ENCODE results near the gene MAP3K9.

MAP3K9 gene

DNA sequence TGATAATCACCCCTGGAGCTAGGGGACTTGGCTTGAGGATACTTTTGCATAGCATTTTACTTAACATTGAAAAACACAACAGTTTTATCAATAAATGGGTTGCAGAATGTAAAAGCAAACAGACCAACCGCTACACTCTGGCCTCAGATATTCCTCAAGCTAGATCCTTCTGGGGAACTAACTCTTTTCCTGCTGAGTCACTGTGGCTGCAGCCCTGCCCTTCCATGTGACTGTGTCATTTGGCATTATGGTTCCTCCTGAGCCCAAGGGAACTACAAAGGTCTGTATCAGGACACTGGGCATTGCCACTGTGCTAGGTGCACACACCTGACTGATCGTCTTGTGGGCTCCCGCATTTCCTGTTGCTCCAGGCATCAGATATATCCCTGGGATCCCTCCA is 111.0 kb downstream of the MAP3K9 start:
- no peak for DNase-seq (ENCODE audit: low read depth in 2 of 2)

DNA sequence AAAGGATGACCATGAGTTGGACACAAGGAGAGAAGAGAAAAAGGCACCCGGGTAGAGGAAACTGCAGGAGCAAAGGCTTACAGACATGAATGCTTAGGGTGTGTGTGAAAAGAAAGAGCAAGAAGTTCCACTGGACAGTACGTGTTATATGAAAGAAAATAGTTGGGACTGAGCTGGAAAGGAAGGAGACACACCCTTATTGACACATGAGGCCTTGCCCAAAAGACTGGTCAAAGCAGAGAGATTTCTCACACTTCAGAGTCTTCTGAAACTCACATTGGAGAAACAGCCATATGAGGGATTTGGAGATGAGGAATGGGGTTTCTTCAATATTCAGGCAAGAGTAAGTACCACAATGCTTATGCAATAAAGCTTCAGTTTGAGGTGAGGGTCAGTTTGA is 111.6 kb downstream of the MAP3K9 start:
- no peak for DNase-seq (ENCODE audit: low read depth in 2 of 2)

DNA sequence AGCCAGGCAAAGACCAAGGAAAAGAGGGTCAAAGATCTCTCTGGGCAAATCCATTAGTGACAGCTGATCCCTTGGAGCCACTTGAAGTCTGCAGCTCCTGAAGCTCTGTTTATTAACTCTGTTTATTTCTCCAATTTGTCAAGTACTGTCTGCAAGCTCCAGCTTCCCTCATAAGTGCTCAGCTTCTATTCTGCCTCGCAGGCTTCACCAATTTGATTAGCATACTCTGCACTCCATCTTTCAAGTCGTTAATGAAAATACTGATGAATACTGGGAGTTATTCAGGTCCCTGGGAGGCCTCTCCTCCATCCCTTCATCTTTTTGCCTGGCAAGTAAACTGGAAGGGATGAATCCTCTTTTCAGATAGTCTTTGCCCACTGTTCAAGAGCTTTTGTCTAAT is 113.3 kb downstream of the MAP3K9 start:
- no peak for DNase-seq (ENCODE audit: low read depth in 2 of 2)

- DNase-seq (ENCODE audit: low read depth in 2 of 2): no peak
Observed at GRCh38 chr14:70692210-70692609, 117.1 kb downstream of the MAP3K9 start.

DNA sequence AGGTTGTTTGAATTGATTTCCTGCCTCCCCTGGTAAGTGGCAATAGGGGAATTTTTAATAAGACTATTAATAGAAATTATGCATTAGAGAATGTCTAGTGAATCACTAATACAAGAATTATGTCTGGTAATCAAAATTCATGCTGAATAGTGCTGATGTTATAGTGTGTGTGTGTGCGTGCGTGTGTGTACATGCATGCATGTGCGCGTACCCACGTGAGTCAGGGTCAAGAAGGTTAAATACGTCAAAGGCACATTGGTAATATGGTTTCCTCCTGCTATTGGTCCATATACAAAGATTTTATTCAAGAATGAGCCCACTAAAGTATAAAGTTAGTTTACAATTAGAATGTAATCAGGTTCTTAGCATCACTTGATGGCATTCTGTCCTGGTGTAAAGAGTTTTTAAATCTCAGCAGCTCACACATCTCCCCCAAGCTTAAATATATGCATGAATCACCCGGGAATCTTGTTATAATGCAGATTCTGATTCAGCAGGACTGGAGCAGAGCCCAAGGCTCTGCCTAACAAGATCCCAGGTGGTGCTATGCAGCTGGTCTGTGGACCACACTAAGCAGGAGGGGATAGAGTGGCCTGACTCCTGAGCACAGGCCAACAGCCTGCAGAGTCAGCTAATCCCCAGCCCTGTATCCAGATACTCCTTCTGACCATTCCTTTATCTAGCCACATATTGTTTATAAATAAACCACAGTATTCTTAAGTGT is 123.7 kb downstream of the MAP3K9 start:
- no peak for DNase-seq (ENCODE audit: low read depth in 2 of 2)

- no peak for DNase-seq (ENCODE audit: low read depth in 2 of 2)
Observed at GRCh38 chr14:70683983-70684382, 125.3 kb downstream of the MAP3K9 start.

GRCh38 chr14:70680748-70681147 is 128.6 kb downstream of the MAP3K9 start:
- DNase-seq (ENCODE audit: low read depth in 2 of 2): no peak

GRCh38 chr14:70677341-70677740 is 132.0 kb downstream of the MAP3K9 start:
- no peak for DNase-seq (ENCODE audit: low read depth in 2 of 2)
